Esophagus muscularis mucosa (tissue), 4 donors: ENCODE results near the gene EIF4G3. TPM values are rescaled to one million over a fixed set of nuclear protein-coding genes. Genes with fewer than 3 reads are reported as not detected.

Experiments used
- DNase-seq: peaks from one replicate; pipeline ENCODE4 v3.0.0-alpha.2; 2017; ENCODE audit errors: extremely low spot score
- H3K27ac ChIP-seq, 4 donors: fragments of 200-600 bp; sonication (generic); replicated peaks in 1 of 4; 1 replicate in 3 of 4; 2 replicates in 1 of 4; pipeline ENCODE4 v1.5.1; 2016 to 2019; ENCODE audit warnings: mild to moderate bottlenecking in 1 of 4
- H3K27me3 ChIP-seq, 4 donors: fragments of 200-600 bp; sonication (generic); one replicate each; pipeline versions ENCODE4 v1.5.1 to v1.6.0; 2016 to 2019
- H3K36me3 ChIP-seq, 4 donors: fragments of 200-600 bp; sonication (generic); one replicate each; pipeline ENCODE4 v1.5.1; 2016 to 2019
- H3K4me1 ChIP-seq, 4 donors: fragments of 200-600 bp; sonication (generic); one replicate each; pipeline ENCODE4 v1.5.1; 2016 to 2019
- H3K4me3 ChIP-seq, 4 donors: fragments of 200-600 bp; sonication (generic); 1 replicate in 2 of 4; 2 replicates in 2 of 4; pipeline ENCODE4 v1.5.1; 2016 to 2019; ENCODE audit warnings: mild to moderate bottlenecking in 4 of 4, moderate library complexity in 1 of 4
- H3K9me3 ChIP-seq, 4 donors: fragments of 200-600 bp; sonication (generic); 1 replicate in 3 of 4; 2 replicates in 1 of 4; pipeline ENCODE4 v1.5.1; 2016 to 2019
- CTCF ChIP-seq, 3 experiments: fragments of 200-600 bp in 2 of 3; fragments of 450-650 bp in 1 of 3; sonication (generic) in 2 of 3; IDR thresholded peaks; one replicate each; pipeline ENCODE4 v1.5.1; 2017 to 2019; ENCODE audit warnings: antibody characterized with exemption in 3 of 3, mild to moderate bottlenecking in 2 of 3, moderate library complexity in 1 of 3
- EP300 ChIP-seq: sonication (generic); formaldehyde crosslinking; IDR thresholded peaks from one replicate; pipeline ENCODE4 v1.6.1; 2017; ENCODE audit warnings: antibody characterized with exemption
- POLR2A ChIP-seq: fragments of 450-650 bp; IDR thresholded peaks from one replicate; pipeline ENCODE4 v1.6.1; 2017; ENCODE audit warnings: antibody characterized with exemption, moderate library complexity, mild to moderate bottlenecking, low read depth
- POLR2AphosphoS5 ChIP-seq, 2 donors: sonication (generic); formaldehyde crosslinking; IDR thresholded peaks; one replicate each; pipeline ENCODE4 v1.6.1; 2017; ENCODE audit warnings: antibody characterized with exemption in 2 of 2
- WGBS: methylation state at CpG from one replicate; pipeline ENCODE4 v1.1.5; 2018; 5-methylcytosine and 5-hydroxymethylcytosine counted together
- intact Hi-C: fragments of 100-400 bp; cut with DNase I; formaldehyde crosslinking; loops from one replicate; pipeline ENCODE4 v1.15.1; 2023
- total RNA-seq, 4 donors: library from RNA; depleted of rRNA; stranded (reverse); fragments of >200 nt; gene quantifications; one replicate each; pipeline versions ENCODE4 v1.1.0 to v1.2.1, GENCODE V29; 2016

EIF4G3 gene
- total RNA-seq, 4 donors from 2014 or later: 43.7 to 64.0 (median 62.2) TPM

GRCh38 chr1:21115098-21115760, 61.5 kb downstream of the EIF4G3 start:
- intact Hi-C loops: no loop called here
- Histone ChIP-seq H3K27ac (no peak overlapping the region), H3K9me3 (no peaks in the 10 kb centered on the region), H3K36me3 (no peaks in the 10 kb centered on the region), H3K4me3 (no peak overlapping the region), H3K4me1 (peaks cover 0 to 17% (median 0%) of the 10 kb centered on the region in 4 donors), H3K27me3 (no peaks in the 10 kb centered on the region)
- TF ChIP-seq POLR2A (no peak), POLR2AphosphoS5 (IDR thresholded peaks at IDR 0.05) (no peak), EP300 (no peak), CTCF (IDR thresholded peaks at IDR 0.05) (no peak)
- 82% methylated on average over 2 of the region's 2 CpGs for WGBS
- no peak for DNase-seq

- no peaks in the 10 kb centered on the region for H3K36me3 ChIP-seq
- no peaks in the 10 kb centered on the region for H3K27me3 ChIP-seq
- H3K27ac ChIP-seq: no peak overlapping the region
- WGBS: 80% methylated on average over 4 of the region's 4 CpGs
- intact Hi-C loops: no loop called here
- TF ChIP-seq POLR2A (no peak), CTCF (IDR thresholded peaks at IDR 0.05) (no peak), POLR2AphosphoS5 (IDR thresholded peaks at IDR 0.05) (no peak), EP300 (no peak)
- H3K4me1 ChIP-seq: peaks cover 0 to 17% (median 0%) of the 10 kb centered on the region in 4 donors
- H3K9me3 ChIP-seq: no peaks in the 10 kb centered on the region
- no peak overlapping the region for H3K4me3 ChIP-seq
- DNase-seq: no peak
These were observed 62.3 kb downstream of the EIF4G3 start for GRCh38 chr1:21114431-21114830.

- no peak for DNase-seq
- Histone ChIP-seq H3K4me3 (no peak overlapping the region), H3K4me1 (peaks cover 0 to 11% (median 0%) of the 10 kb centered on the region in 4 donors), H3K9me3 (no peaks in the 10 kb centered on the region), H3K27me3 (no peaks in the 10 kb centered on the region), H3K36me3 (peaks cover 0 to 1% (median under 1%) of the 10 kb centered on the region in 4 donors), H3K27ac (no peak overlapping the region)
- no peak for TF ChIP-seq POLR2AphosphoS5 (IDR thresholded peaks at IDR 0.05)
- no peak for TF ChIP-seq POLR2A
- no peak for TF ChIP-seq CTCF (IDR thresholded peaks at IDR 0.05)
- no peak for TF ChIP-seq EP300
- intact Hi-C loops: no loop called here
- 93% methylated on average over 11 of the region's 11 CpGs for WGBS
These were observed 66.5 kb downstream of the EIF4G3 start for GRCh38 chr1:21110163-21110562.

- DNase-seq: no peak
- WGBS: 92% methylated on average over 2 of the region's 2 CpGs
- Histone ChIP-seq H3K9me3 (no peaks in the 10 kb centered on the region), H3K36me3 (peaks cover 0 to 9% (median 6%) of the 10 kb centered on the region in 4 donors), H3K4me3 (no peak overlapping the region), H3K27me3 (no peaks in the 10 kb centered on the region), H3K27ac (no peak overlapping the region), H3K4me1 (peaks cover 0 to 6% (median 1%) of the 10 kb centered on the region in 4 donors)
- intact Hi-C loops: no loop called here
- no peak for TF ChIP-seq POLR2A
- TF ChIP-seq EP300: no peak
- no peak for TF ChIP-seq CTCF (IDR thresholded peaks at IDR 0.05)
- TF ChIP-seq POLR2AphosphoS5 (IDR thresholded peaks at IDR 0.05): no peak
These were observed 70.0 kb downstream of the EIF4G3 start for GRCh38 chr1:21106709-21107108.
